Measurements from ENCODE around the gene AIMP2.
"Not testable (repeated sequence)": the region's sequence is repeated elsewhere in the genome, so short reads cannot be mapped to it uniquely, and the experiment has no call there.

DNA sequence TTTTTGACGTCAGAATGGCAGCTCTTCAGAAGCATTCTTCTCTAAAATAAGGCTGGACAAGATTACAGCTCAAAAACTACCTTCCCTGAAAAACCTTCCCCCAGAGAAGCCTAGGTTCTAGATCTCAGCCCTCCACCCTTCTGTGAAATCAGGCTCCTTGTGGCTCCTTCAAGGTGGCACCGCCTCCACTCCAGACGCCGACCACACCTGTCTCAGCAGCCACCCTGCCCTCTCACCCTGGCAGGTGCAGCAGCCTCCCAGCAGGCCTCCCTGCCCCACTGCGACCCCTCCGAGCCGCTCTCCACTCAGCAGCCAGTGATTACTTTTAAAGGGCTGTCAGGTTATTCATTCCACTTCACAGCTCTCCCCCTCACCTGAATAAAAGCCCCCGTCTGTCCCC is 35.5 kb upstream of the AIMP2 start:
- not testable (repeated sequence) for TF ChIP-seq POLR2A, POLR2AphosphoS5 (IDR thresholded peaks at IDR 0.05; ENCODE audit: low read depth, low read length)

Measured in GM12892 (cell line).